Measurements from ENCODE around the gene SBDS.

SBDS gene

DNA sequence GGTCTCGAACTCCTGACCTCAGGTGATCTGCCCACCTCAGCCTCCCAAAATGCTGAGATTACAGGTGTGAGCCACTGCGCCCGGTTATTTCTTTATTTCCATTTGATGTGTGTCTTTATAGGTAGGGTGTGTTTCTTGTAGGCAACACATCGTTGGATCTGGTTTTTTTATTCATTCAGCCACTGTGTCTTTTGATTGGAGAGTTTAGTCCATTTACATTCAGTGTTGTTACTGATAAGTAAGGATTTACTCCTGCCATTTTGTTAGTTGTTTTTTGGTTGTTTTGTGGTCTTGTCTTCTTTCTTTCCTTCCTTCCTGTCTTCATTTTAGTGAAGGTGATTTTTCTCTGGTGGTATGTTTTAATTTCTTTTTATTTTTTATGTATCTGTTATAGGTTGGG lies 57.4 kb downstream of the SBDS start:
- no peak for DNase-seq (ENCODE audit: low read depth)
